WTC11 (cell line): ENCODE measurements around the gene MACC1. TPM values are rescaled to one million over a fixed set of nuclear protein-coding genes. Genes with fewer than 3 reads are reported as not detected.

Source experiments
- ATAC-seq: fragments of 200-7000 bp; cut with Tn5 transposase; 2 replicates; pipeline ENCODE4 v1.10.0; 2021; ENCODE audit warnings: mild to moderate bottlenecking, moderate library complexity
- CTCF ChIA-PET: fragments of 300-600 bp; sonication (Branson Sonifier 250); formaldehyde crosslinking; loops from one replicate; lab custom pipeline; 2021; ENCODE audit warnings: antibody characterized with exemption; lab: Charles Lee
- POLR2A ChIA-PET: fragments of 350-600 bp; sonication (Branson Sonifier 250); formaldehyde crosslinking; loops from one replicate; lab custom pipeline; 2021; ENCODE audit warnings: antibody characterized with exemption; lab: Charles Lee
- DNase-seq: peaks from one replicate; pipeline ENCODE4 v3.0.0; 2021; ENCODE audit warnings: low spot score
- H3K27ac Mint-ChIP-seq: 2 replicates; pipeline ENCODE4 v1.8.0; 2021; ENCODE audit warnings: mixed read lengths
- H3K27me3 Mint-ChIP-seq: 2 replicates; pipeline ENCODE4 v1.8.0; 2021; ENCODE audit warnings: low read depth, mild to moderate bottlenecking, moderate library complexity, mixed read lengths
- H3K36me3 Mint-ChIP-seq: 2 replicates; pipeline ENCODE4 v1.8.0; 2021; ENCODE audit warnings: mixed read lengths
- H3K4me1 Mint-ChIP-seq: 2 replicates; pipeline ENCODE4 v1.8.0; 2022; ENCODE audit warnings: mixed read lengths
- H3K4me3 Mint-ChIP-seq: 2 replicates; pipeline ENCODE4 v1.8.0; 2021; ENCODE audit warnings: mild to moderate bottlenecking, moderate library complexity, mixed read lengths
- H3K9me3 Mint-ChIP-seq: 2 replicates; pipeline ENCODE4 v1.8.0; 2021; ENCODE audit warnings: mixed read lengths
- AR ChIP-seq: fragments of 250-450 bp; sonication (Bioruptor Pico); IDR thresholded peaks from 2 replicates; pipeline ENCODE4 v1.9.0; 2021; ENCODE audit warnings: mild to moderate bottlenecking
- CBFB ChIP-seq: sonication (generic); formaldehyde crosslinking; IDR thresholded peaks from 2 replicates; pipeline ENCODE4 v1.8.1; 2022; ENCODE audit warnings: mild to moderate bottlenecking, low read depth, missing genetic modification reagents
- E2F1 ChIP-seq: sonication (generic); formaldehyde crosslinking; IDR thresholded peaks from 2 replicates; pipeline ENCODE4 v1.8.0; 2022; ENCODE audit warnings: mild to moderate bottlenecking, missing genetic modification reagents
- GABPB1 ChIP-seq: sonication (generic); formaldehyde crosslinking; IDR thresholded peaks from 2 replicates; pipeline ENCODE4 v1.8.1; 2023; ENCODE audit warnings: mild to moderate bottlenecking, missing genetic modification reagents
- GTF2I ChIP-seq: fragments of 250-450 bp; sonication (Bioruptor Pico); conservative IDR thresholded peaks from 2 replicates; pipeline ENCODE4 v1.4.0; 2021; ENCODE audit warnings: mild to moderate bottlenecking
- IRF2 ChIP-seq: sonication (generic); formaldehyde crosslinking; IDR thresholded peaks from 2 replicates; pipeline ENCODE4 v1.8.0; 2022; ENCODE audit warnings: low read depth, missing genetic modification reagents, borderline replicate concordance
- KAT7 ChIP-seq: sonication (generic); formaldehyde crosslinking; IDR thresholded peaks from 2 replicates; pipeline ENCODE4 v1.8.1; 2023; ENCODE audit warnings: missing genetic modification reagents, mild to moderate bottlenecking, borderline replicate concordance
- NFATC4 ChIP-seq: fragments of 250-450 bp; sonication (Bioruptor Pico); IDR thresholded peaks from 2 replicates; pipeline ENCODE4 v1.9.0; 2021; ENCODE audit warnings: mild to moderate bottlenecking
- NR1H2 ChIP-seq: sonication (generic); formaldehyde crosslinking; IDR thresholded peaks from 2 replicates; pipeline ENCODE4 v1.9.0; 2021; ENCODE audit warnings: mild to moderate bottlenecking, moderate library complexity, missing genetic modification reagents
- NR2C2 ChIP-seq: sonication (generic); formaldehyde crosslinking; IDR thresholded peaks from 2 replicates; pipeline ENCODE4 v1.8.0; 2022; ENCODE audit warnings: mild to moderate bottlenecking, missing genetic modification reagents
- SMAD3 ChIP-seq: sonication (generic); formaldehyde crosslinking; IDR thresholded peaks from 2 replicates; pipeline ENCODE4 v1.8.0; 2022; ENCODE audit warnings: missing genetic modification reagents, mild to moderate bottlenecking, borderline replicate concordance
- TCF7 ChIP-seq: sonication (generic); formaldehyde crosslinking; IDR thresholded peaks from 2 replicates; pipeline ENCODE4 v1.8.0; 2022; ENCODE audit warnings: mild to moderate bottlenecking, low read depth, missing genetic modification reagents, moderate library complexity
- USF2 ChIP-seq: sonication (generic); formaldehyde crosslinking; IDR thresholded peaks from 2 replicates; pipeline ENCODE4 v1.8.1; 2023; ENCODE audit warnings: mild to moderate bottlenecking, missing genetic modification reagents, moderate library complexity
- ZBTB21 ChIP-seq: sonication (generic); formaldehyde crosslinking; IDR thresholded peaks from 2 replicates; pipeline ENCODE4 v1.8.1; 2023; ENCODE audit warnings: mild to moderate bottlenecking, missing genetic modification reagents, borderline replicate concordance
- ZNF281 ChIP-seq: sonication (generic); formaldehyde crosslinking; IDR thresholded peaks from 2 replicates; pipeline ENCODE4 v1.8.0; 2023; ENCODE audit warnings: mild to moderate bottlenecking, missing genetic modification reagents
- ZNF423 ChIP-seq: fragments of 250-450 bp; sonication (Bioruptor Pico); IDR thresholded peaks from 2 replicates; pipeline ENCODE4 v2.1.2; 2022; ENCODE audit warnings: mild to moderate bottlenecking, moderate library complexity
- ZNF425 ChIP-seq: fragments of 250-450 bp; sonication (Bioruptor Pico); conservative IDR thresholded peaks from 2 replicates; pipeline ENCODE4 v1.9.0; 2021; ENCODE audit warnings: mild to moderate bottlenecking
- total RNA-seq: library from RNA; stranded (reverse); gene quantifications from 3 replicates; pipeline ENCODE4 v1.2.3, GENCODE V29; 2021
- TF ChIP-seq, protein P1 (sequence below): sonication (generic); formaldehyde crosslinking; IDR thresholded peaks from 2 replicates; pipeline ENCODE4 v1.8.1; 2022; ENCODE audit warnings: mild to moderate bottlenecking, moderate library complexity, missing genetic modification reagents

The MACC1 gene
- total RNA-seq, 1 experiment from 2014 or later, result 14.6 TPM

DNA sequence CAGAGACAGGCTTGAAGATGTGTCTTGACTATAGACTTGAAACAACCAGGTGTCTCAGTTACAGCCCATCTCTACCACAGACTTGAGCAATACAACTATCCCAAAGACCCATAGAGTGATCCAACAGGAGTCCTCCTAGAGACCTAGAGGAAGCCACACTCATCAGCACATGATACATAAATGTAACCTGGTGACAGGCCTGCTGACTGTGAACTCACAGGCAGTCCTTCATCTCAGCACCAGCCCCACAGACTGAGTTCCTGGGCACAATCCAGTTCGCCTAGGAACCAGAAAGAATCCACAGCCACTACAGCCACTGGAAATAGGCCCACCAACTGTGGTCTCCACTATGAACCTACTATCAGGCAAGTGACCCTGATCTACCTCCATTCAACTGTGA is 121.3 kb downstream of the MACC1 start:
- peaks cover 47% of the 10 kb centered on the region for H3K36me3 Mint-ChIP-seq
- H3K4me3 Mint-ChIP-seq, result no peak overlapping the region
- CTCF ChIA-PET, result no interaction called here
- H3K27me3 Mint-ChIP-seq, result no peaks in the 10 kb centered on the region
- no peak for DNase-seq
- ATAC-seq, result no peak
- no peak for TF ChIP-seq ZNF423 (CRISPR knock-in tag)
- TF ChIP-seq TCF7 (CRISPR knock-in tag), result no peak
- TF ChIP-seq AR (CRISPR knock-in tag), result no peak
- TF ChIP-seq, all 79 proteins: peak for 0
- peaks cover 28% of the 10 kb centered on the region for H3K9me3 Mint-ChIP-seq
- H3K27ac Mint-ChIP-seq, result peak overlapping the region; percentile 66
- H3K4me1 Mint-ChIP-seq, result peaks cover 68% of the 10 kb centered on the region
- POLR2A ChIA-PET, result no interaction called here

- ChIA-PET POLR2A (no interaction called here), CTCF (no interaction called here)
- Mint-ChIP-seq H3K27ac (peak overlapping the region; percentile 35; the same call in 1 of the 2 replicates), H3K4me1 (peaks cover 68% of the 10 kb centered on the region), H3K36me3 (peaks cover 44% of the 10 kb centered on the region), H3K4me3 (no peak overlapping the region), H3K27me3 (no peaks in the 10 kb centered on the region), H3K9me3 (peaks cover 28% of the 10 kb centered on the region)
- ATAC-seq, result no peak
- TF ChIP-seq USF2 (CRISPR knock-in tag) (no peak), GABPB1 (CRISPR knock-in tag) (no peak), ZNF281 (CRISPR knock-in tag) (no peak), ZNF425 (CRISPR knock-in tag) (no peak), IRF2 (CRISPR knock-in tag) (no peak), KAT7 (CRISPR knock-in tag) (no peak), NFATC4 (no peak), NR2C2 (CRISPR knock-in tag) (no peak), E2F1 (CRISPR knock-in tag) (no peak), SMAD3 (CRISPR knock-in tag) (no peak), ZBTB21 (CRISPR knock-in tag) (no peak), ZNF423 (CRISPR knock-in tag) (no peak), GTF2I (CRISPR knock-in tag) (no peak), CBFB (no peak), NR1H2 (no peak)
- TF ChIP-seq, protein P1, sequence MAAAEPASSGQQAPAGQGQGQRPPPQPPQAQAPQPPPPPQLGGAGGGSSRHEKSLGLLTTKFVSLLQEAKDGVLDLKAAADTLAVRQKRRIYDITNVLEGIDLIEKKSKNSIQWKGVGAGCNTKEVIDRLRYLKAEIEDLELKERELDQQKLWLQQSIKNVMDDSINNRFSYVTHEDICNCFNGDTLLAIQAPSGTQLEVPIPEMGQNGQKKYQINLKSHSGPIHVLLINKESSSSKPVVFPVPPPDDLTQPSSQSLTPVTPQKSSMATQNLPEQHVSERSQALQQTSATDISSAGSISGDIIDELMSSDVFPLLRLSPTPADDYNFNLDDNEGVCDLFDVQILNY (CRISPR knock-in tag), result no peak
- DNase-seq, result no peak
These were observed 121.7 kb downstream of the MACC1 start for GRCh38 chr7:20095436-20095835.
